HepG2 (cell line): ENCODE results near the gene SYNJ2. TPM values are rescaled to one million over a fixed set of nuclear protein-coding genes. Genes with fewer than 3 reads are reported as not detected.
A peak's percentile ranks its signal among the peaks of the same experiment; 100 is the strongest.

ENCODE experiments used
- BHLHE40 ChIP-seq: IDR thresholded peaks from 2 replicates; pipeline ENCODE4 v1.6.1; 2011; ENCODE audit warnings: low read length, improper control_type of control experiment
- CENPX ChIP-seq: sonication (generic); formaldehyde crosslinking; IDR thresholded peaks from 2 replicates; pipeline ENCODE4 v1.9.0; 2021; ENCODE audit warnings: mild to moderate bottlenecking, missing genetic modification reagents, moderate library complexity
- GATAD2A ChIP-seq: IDR thresholded peaks from 2 replicates; pipeline ENCODE4 v1.6.1; 2016
- GLI4 ChIP-seq: sonication (generic); formaldehyde crosslinking; IDR thresholded peaks from 2 replicates; pipeline ENCODE4 v1.5.1; 2020; ENCODE audit warnings: missing genetic modification reagents, mild to moderate bottlenecking, moderate library complexity, borderline replicate concordance
- JARID2 ChIP-seq: sonication (generic); formaldehyde crosslinking; IDR thresholded peaks from 2 replicates; pipeline ENCODE4 v1.8.1; 2023; ENCODE audit warnings: missing genetic modification reagents, inconsistent platforms; ENCODE audit not compliant: insufficient replicate concordance
- JUNB ChIP-seq: sonication (generic); formaldehyde crosslinking; IDR thresholded peaks from 2 replicates; pipeline ENCODE4 v1.8.0; 2022; ENCODE audit warnings: missing genetic modification reagents, mild to moderate bottlenecking, borderline replicate concordance
- KAT2B ChIP-seq: fragments of 150-350 bp; IDR thresholded peaks from 2 replicates; pipeline ENCODE4 v1.6.1; 2014; ENCODE audit warnings: low read depth, low read length, borderline replicate concordance
- KAT7 ChIP-seq: IDR thresholded peaks from 2 replicates; pipeline ENCODE4 v1.6.1; 2018; ENCODE audit warnings: borderline replicate concordance, missing compliant biosample characterization
- MED13 ChIP-seq: sonication (generic); formaldehyde crosslinking; IDR thresholded peaks from 2 replicates; pipeline ENCODE4 v1.5.0; 2020; ENCODE audit warnings: missing genetic modification reagents
- NFKB2 ChIP-seq: sonication (generic); formaldehyde crosslinking; IDR thresholded peaks from 2 replicates; pipeline ENCODE4 v1.4.0; 2020; ENCODE audit warnings: missing genetic modification reagents, borderline replicate concordance
- SALL1 ChIP-seq: sonication (generic); formaldehyde crosslinking; IDR thresholded peaks from 2 replicates; pipeline ENCODE4 v1.8.0; 2022; ENCODE audit warnings: mild to moderate bottlenecking, missing genetic modification reagents
- STAG1 ChIP-seq: sonication (generic); formaldehyde crosslinking; IDR thresholded peaks from 2 replicates; pipeline ENCODE4 v1.4.0; 2020; ENCODE audit warnings: missing genetic modification reagents
- TP53 ChIP-seq: sonication (generic); formaldehyde crosslinking; conservative IDR thresholded peaks from 2 replicates; pipeline ENCODE4 v1.4.0; 2020; ENCODE audit warnings: missing genetic modification reagents
- ZNF18 ChIP-seq: sonication (generic); formaldehyde crosslinking; IDR thresholded peaks from 2 replicates; pipeline ENCODE4 v1.8.0; 2022; ENCODE audit warnings: mild to moderate bottlenecking, missing genetic modification reagents; ENCODE audit not compliant: insufficient replicate concordance
- ZNF263 ChIP-seq: sonication (generic); formaldehyde crosslinking; IDR thresholded peaks from 2 replicates; pipeline ENCODE4 v1.4.0; 2020; ENCODE audit warnings: missing genetic modification reagents
- ZNF296 ChIP-seq: sonication (generic); formaldehyde crosslinking; conservative IDR thresholded peaks from 2 replicates; pipeline ENCODE4 v1.5.0; 2020; ENCODE audit warnings: mild to moderate bottlenecking, missing genetic modification reagents
- ZNF343 ChIP-seq: sonication (generic); formaldehyde crosslinking; IDR thresholded peaks from 2 replicates; pipeline ENCODE4 v1.4.0; 2020; ENCODE audit warnings: mild to moderate bottlenecking, missing genetic modification reagents
- ZNF543 ChIP-seq: sonication (generic); formaldehyde crosslinking; IDR thresholded peaks from 2 replicates; pipeline ENCODE4 v1.4.0; 2020; ENCODE audit warnings: mild to moderate bottlenecking, missing genetic modification reagents
- ZNF713 ChIP-seq: sonication (generic); formaldehyde crosslinking; IDR thresholded peaks from 2 replicates; pipeline ENCODE4 v1.4.0; 2020; ENCODE audit warnings: mild to moderate bottlenecking, missing genetic modification reagents
- ZNF788 ChIP-seq: sonication (generic); formaldehyde crosslinking; IDR thresholded peaks from 2 replicates; pipeline ENCODE4 v1.5.0; 2020; ENCODE audit warnings: mild to moderate bottlenecking, missing genetic modification reagents, borderline replicate concordance
- polyA plus RNA-seq, 8 experiments: library from polyadenylated mRNA; depleted of rRNA in 3 of 8; stranded (reverse) in 7 of 8; unstranded in 1 of 8; fragments of >200 nt; fragmentation: Illumina TruSeq in 4 of 8; extraction: Trizol in 4 of 8; gene quantifications; 2 replicates each; pipeline versions ENCODE4 v1.2.1 to v1.2.3, GENCODE V29; 2011 to 2016; ENCODE audit warnings: low read depth in 4 of 8, missing spikeins in 1 of 8, mixed read lengths in 1 of 8; ENCODE audit not compliant: insufficient read depth in 1 of 8
- total RNA-seq, 5 experiments: library from RNA; depleted of rRNA; stranded (reverse); fragments of >200 nt; fragmentation: Illumina TruSeq; extraction: Trizol; gene quantifications; 2 replicates each; pipeline ENCODE4 v1.2.3, GENCODE V29; 2016; ENCODE audit warnings: low read depth in 1 of 5
- TF ChIP-seq, protein P1 (sequence below): sonication (generic); formaldehyde crosslinking; IDR thresholded peaks from 2 replicates; pipeline ENCODE4 v1.5.1; 2020; ENCODE audit warnings: missing genetic modification reagents, mild to moderate bottlenecking, borderline replicate concordance
- TF ChIP-seq, protein P2 (sequence below): IDR thresholded peaks from 2 replicates; pipeline ENCODE4 v1.4.0; 2020; ENCODE audit warnings: mild to moderate bottlenecking, missing genetic modification reagents

Gene SYNJ2
- total and polyA plus RNA-seq, 2 of the 13 experiments (the other 11 are each of a cell fraction or from before 2014, with no cell fraction given): 39.1 to 57.6 TPM

DNA sequence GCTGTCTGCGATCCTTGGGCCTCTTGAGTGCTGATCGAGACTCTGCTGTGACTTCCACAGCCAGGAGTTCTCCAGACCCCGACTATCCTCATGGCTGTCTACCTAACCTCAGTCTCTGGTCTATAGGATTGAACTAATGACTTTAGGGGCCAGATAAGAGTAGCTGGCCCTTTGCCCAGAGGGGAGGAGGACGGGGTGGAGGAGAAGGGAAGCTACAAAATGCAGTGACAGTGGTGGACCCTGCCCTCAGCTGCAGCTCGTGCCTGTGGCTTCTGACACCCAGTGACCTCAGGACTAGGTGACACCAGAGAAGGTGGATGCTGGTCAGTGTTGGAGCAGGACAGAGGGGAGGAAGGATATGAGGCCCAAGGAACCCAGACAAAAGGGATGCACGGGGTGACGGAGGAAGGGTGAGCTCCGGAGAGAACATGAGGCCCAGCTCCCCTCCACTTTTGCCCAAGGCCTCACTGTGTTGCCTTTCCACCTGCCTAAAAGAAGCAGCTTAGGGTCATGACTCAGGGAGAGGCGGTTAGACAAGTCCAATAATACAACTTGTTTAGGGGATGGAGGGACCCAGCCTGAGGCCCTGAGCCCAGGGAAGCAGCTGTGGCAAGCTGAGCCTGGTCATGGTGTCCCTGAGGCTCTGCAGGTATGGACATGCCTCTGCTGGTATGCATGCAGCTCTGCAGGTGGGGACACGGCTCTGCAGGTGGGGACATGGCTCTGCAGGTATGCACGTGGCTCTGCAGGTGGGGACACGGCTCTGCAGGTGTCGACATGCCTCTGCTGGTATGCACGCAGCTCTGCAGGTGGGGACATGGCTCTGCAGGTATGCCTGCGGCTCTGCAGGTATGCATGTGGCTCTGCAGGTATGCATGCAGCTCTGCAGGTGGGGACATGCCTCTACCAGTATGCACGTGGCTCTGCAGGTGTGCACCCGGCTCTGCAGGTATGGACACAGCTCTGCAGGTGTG lies 67.7 kb downstream of the SYNJ2 start (continued):
- TF ChIP-seq JARID2 (CRISPR knock-in tag): no peak
- TF ChIP-seq JUNB: peak; percentile 35; the same call in 1 of the 2 replicates
- no peak for TF ChIP-seq TP53 (CRISPR knock-in tag)
- TF ChIP-seq ZNF543: no peak
- TF ChIP-seq KAT7 (CRISPR knock-in tag): no peak
- peak; percentile 94 for TF ChIP-seq SALL1 (CRISPR knock-in tag)
- TF ChIP-seq CENPX (CRISPR knock-in tag): no peak
- TF ChIP-seq, protein P1, sequence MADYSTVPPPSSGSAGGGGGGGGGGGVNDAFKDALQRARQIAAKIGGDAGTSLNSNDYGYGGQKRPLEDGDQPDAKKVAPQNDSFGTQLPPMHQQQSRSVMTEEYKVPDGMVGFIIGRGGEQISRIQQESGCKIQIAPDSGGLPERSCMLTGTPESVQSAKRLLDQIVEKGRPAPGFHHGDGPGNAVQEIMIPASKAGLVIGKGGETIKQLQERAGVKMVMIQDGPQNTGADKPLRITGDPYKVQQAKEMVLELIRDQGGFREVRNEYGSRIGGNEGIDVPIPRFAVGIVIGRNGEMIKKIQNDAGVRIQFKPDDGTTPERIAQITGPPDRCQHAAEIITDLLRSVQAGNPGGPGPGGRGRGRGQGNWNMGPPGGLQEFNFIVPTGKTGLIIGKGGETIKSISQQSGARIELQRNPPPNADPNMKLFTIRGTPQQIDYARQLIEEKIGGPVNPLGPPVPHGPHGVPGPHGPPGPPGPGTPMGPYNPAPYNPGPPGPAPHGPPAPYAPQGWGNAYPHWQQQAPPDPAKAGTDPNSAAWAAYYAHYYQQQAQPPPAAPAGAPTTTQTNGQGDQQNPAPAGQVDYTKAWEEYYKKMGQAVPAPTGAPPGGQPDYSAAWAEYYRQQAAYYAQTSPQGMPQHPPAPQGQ: no peak
- no peak for TF ChIP-seq KAT2B
- TF ChIP-seq, protein P2, sequence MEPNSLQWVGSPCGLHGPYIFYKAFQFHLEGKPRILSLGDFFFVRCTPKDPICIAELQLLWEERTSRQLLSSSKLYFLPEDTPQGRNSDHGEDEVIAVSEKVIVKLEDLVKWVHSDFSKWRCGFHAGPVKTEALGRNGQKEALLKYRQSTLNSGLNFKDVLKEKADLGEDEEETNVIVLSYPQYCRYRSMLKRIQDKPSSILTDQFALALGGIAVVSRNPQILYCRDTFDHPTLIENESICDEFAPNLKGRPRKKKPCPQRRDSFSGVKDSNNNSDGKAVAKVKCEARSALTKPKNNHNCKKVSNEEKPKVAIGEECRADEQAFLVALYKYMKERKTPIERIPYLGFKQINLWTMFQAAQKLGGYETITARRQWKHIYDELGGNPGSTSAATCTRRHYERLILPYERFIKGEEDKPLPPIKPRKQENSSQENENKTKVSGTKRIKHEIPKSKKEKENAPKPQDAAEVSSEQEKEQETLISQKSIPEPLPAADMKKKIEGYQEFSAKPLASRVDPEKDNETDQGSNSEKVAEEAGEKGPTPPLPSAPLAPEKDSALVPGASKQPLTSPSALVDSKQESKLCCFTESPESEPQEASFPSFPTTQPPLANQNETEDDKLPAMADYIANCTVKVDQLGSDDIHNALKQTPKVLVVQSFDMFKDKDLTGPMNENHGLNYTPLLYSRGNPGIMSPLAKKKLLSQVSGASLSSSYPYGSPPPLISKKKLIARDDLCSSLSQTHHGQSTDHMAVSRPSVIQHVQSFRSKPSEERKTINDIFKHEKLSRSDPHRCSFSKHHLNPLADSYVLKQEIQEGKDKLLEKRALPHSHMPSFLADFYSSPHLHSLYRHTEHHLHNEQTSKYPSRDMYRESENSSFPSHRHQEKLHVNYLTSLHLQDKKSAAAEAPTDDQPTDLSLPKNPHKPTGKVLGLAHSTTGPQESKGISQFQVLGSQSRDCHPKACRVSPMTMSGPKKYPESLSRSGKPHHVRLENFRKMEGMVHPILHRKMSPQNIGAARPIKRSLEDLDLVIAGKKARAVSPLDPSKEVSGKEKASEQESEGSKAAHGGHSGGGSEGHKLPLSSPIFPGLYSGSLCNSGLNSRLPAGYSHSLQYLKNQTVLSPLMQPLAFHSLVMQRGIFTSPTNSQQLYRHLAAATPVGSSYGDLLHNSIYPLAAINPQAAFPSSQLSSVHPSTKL (CRISPR knock-in tag): peak; percentile 69
- TF ChIP-seq BHLHE40: peak; percentile 78; the same call in 1 of the 2 replicates
- no peak for TF ChIP-seq ZNF713 (CRISPR knock-in tag)
- TF ChIP-seq GATAD2A (CRISPR knock-in tag): peak; percentile 53
- no peak for TF ChIP-seq ZNF18 (CRISPR knock-in tag)
- peak; percentile 53; the same call in 1 of the 2 replicates for TF ChIP-seq ZNF296 (CRISPR knock-in tag)
- no peak for TF ChIP-seq MED13 (CRISPR knock-in tag)
- TF ChIP-seq NFKB2 (CRISPR knock-in tag): 0 out of 2 replicates have a peak, but pooled peaks have one; percentile 40
- TF ChIP-seq GLI4: no peak
- peak; percentile 91 for TF ChIP-seq ZNF263 (CRISPR knock-in tag)
- 0 out of 2 replicates have a peak, but pooled peaks have one; percentile 28 for TF ChIP-seq STAG1 (CRISPR knock-in tag)
- TF ChIP-seq ZNF343 (CRISPR knock-in tag): no peak
- peak; percentile 60; the same call in 1 of the 2 replicates for TF ChIP-seq ZNF788 (CRISPR knock-in tag)
